BLaER1 treated with 17β-estradiol and CSF1 and Interleukin-3, amounts not matched to agents 10 nM and 100 nM (cell line): ENCODE data around the gene DHRS11.
A peak's percentile ranks its signal among the peaks of the same experiment; 100 is the strongest.

Experiments
- H3K27ac ChIP-seq, 11 experiments: shearing (Covaris generic); formaldehyde crosslinking; 2 replicates each; pipeline ENCODE4 v1.8.1; 2022
- H3K27me3 ChIP-seq, 11 experiments: shearing (Covaris generic); formaldehyde crosslinking; 2 replicates each; pipeline ENCODE4 v1.8.1; 2022
- H3K36me3 ChIP-seq, 11 experiments: shearing (Covaris generic); formaldehyde crosslinking; 2 replicates each; pipeline ENCODE4 v1.8.1; 2022
- H3K4me1 ChIP-seq, 10 experiments: shearing (Covaris generic); formaldehyde crosslinking; 2 replicates each; pipeline ENCODE4 v1.8.1; 2022
- H3K4me2 ChIP-seq, 11 experiments: shearing (Covaris generic); formaldehyde crosslinking; 2 replicates each; pipeline ENCODE4 v1.8.1; 2022
- H3K4me3 ChIP-seq, 10 experiments: shearing (Covaris generic); formaldehyde crosslinking; 2 replicates each; pipeline ENCODE4 v1.8.1; 2022
- H3K9ac ChIP-seq, 11 experiments: shearing (Covaris generic); formaldehyde crosslinking; 2 replicates each; pipeline ENCODE4 v1.8.1; 2022
- H3K9me3 ChIP-seq, 11 experiments: shearing (Covaris generic); formaldehyde crosslinking; replicated peaks in 1 of 11; 2 replicates each; pipeline ENCODE4 v1.8.1; 2022
- H4K20me1 ChIP-seq, 11 experiments: shearing (Covaris generic); formaldehyde crosslinking; 2 replicates each; pipeline ENCODE4 v1.8.1; 2022
- Cebpa-rat ChIP-seq, 11 experiments: shearing (Covaris generic); IDR thresholded peaks; 2 replicates each; pipeline ENCODE4 v1.8.1; 2022

DHRS11 gene

DNA sequence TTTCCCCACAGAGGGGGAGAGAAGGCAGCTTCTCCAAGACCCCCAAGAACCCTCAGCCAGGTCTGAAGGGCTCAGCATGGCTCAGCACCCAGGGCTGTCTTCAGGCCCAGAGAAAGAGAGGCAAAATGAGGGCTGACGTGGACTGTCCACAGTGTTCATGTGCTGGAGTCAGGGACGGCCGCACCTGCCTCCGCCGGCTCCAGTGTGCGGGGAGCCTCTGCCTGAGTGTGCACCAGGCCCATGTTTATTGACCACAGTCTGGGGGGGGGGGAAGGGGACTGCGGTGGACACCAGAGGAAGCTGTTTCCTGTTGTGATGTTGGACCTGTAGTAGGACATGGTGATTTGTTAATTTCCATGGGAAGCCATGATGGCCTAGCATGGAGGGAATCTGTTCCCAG lies 16.6 kb downstream of the DHRS11 start:
- H3K9me3 ChIP-seq, result no peaks in the 10 kb centered on the region
- peak overlapping the region in 4 of 11 experiments; percentile 4 to 37 (median 20); a peak in 4 of 22 replicates for H3K9ac ChIP-seq
- no peak for TF ChIP-seq Cebpa-rat (IDR thresholded peaks at IDR 0.05)
- peak overlapping the region in 10 of 11 experiments; percentile 24 to 68 (median 46); a peak in 13 of 22 replicates for H3K4me2 ChIP-seq
- H4K20me1 ChIP-seq, result peaks cover 0 to 99% (median 94%) of the 10 kb centered on the region in 11 experiments; a peak in 19 of 22 replicates
- peaks cover 0 to 78% (median 34%) of the 10 kb centered on the region in 11 experiments; a peak in 18 of 22 replicates for H3K36me3 ChIP-seq
- H3K27me3 ChIP-seq, result no peaks in the 10 kb centered on the region
- no peak overlapping the region for H3K4me3 ChIP-seq
- H3K4me1 ChIP-seq, result peaks cover 22 to 62% (median 51%) of the 10 kb centered on the region in 10 experiments
- peak overlapping the region in 3 of 11 experiments; percentile 31 to 50 (median 49); a peak in 5 of 22 replicates for H3K27ac ChIP-seq

DNA sequence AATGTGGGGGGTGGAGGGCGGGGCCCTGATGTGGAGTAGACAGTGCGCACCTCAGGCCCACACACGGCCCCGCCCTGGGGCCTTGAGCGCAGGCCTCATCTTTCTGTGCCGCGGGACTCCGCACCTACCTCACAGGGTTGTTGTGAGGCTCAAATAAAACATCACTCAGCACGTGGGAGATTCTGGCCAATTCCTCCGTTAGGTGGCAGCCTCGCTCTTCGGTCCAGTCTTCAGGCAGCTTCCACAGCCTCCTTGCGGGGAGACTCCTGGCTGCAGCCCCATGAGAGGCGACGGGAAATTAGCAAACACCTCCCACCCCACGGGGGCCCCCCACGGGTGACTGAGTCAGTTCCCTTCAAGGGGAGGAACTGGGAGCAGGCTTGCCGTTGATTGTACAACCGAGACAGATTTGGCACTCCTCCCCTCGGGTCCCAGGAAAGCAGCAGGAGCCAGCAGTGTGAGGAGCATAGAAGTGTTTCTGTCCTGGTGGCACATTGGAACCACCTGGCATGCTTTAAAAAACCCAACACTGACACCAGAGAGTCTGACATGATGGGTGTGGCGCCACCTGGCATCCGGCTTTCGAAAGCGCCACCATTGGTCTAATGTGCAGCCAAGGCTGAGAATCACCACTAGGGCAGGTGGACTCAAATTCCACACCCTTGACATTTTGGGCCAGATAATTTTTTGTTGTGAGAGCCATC lies 17.3 kb downstream of the DHRS11 start:
- H4K20me1 ChIP-seq, result peaks cover 0 to 99% (median 89%) of the 10 kb centered on the region in 11 experiments; a peak in 19 of 22 replicates
- H3K27ac ChIP-seq, result peak overlapping the region in 6 of 11 experiments; percentile 1 to 50 (median 18); a peak in 8 of 22 replicates
- H3K4me2 ChIP-seq, result peak overlapping the region; percentile 24 to 68 (median 45); a peak in 19 of 22 replicates
- H3K4me3 ChIP-seq, result no peak overlapping the region
- no peak for TF ChIP-seq Cebpa-rat (IDR thresholded peaks at IDR 0.05)
- peak overlapping the region in 6 of 11 experiments; percentile 4 to 37 (median 24); a peak in 6 of 22 replicates for H3K9ac ChIP-seq
- no peaks in the 10 kb centered on the region for H3K27me3 ChIP-seq
- peaks cover 15 to 55% (median 44%) of the 10 kb centered on the region in 10 experiments for H3K4me1 ChIP-seq
- no peaks in the 10 kb centered on the region for H3K9me3 ChIP-seq
- H3K36me3 ChIP-seq, result peaks cover 0 to 74% (median 34%) of the 10 kb centered on the region in 11 experiments; a peak in 18 of 22 replicates

DNA sequence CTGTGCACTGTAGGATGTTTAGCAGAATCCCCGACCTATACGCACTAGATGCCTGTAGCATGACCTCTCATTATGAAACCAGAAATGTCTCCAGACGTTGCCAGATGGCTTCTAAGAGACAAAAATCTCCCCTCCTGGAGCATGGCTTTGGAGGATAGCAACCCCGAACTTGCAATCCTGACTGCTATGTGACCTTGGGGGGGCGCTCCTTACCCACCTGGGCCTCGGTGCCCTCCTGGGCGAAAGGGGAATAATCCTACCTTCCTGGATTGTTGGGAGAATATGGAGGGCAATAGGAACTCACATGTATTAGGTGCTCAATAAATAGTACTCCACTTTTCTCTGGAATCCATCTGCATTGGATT lies 17.8 kb downstream of the DHRS11 start:
- no peak for TF ChIP-seq Cebpa-rat (IDR thresholded peaks at IDR 0.05)
- no peaks in the 10 kb centered on the region for H3K9me3 ChIP-seq
- peaks cover 10 to 50% (median 39%) of the 10 kb centered on the region in 10 experiments; a peak in 19 of 20 replicates for H3K4me1 ChIP-seq
- H3K27ac ChIP-seq, result peak overlapping the region in 2 of 11 experiments; percentile 2 to 50; a peak in 1 of 22 replicates
- H3K4me2 ChIP-seq, result peak overlapping the region in 9 of 11 experiments; percentile 24 to 68 (median 45); a peak in 7 of 22 replicates
- H3K27me3 ChIP-seq, result no peaks in the 10 kb centered on the region
- no peak overlapping the region for H3K4me3 ChIP-seq
- peaks cover 0 to 99% (median 89%) of the 10 kb centered on the region in 11 experiments; a peak in 18 of 22 replicates for H4K20me1 ChIP-seq
- H3K36me3 ChIP-seq, result peaks cover 0 to 69% (median 34%) of the 10 kb centered on the region in 11 experiments; a peak in 18 of 22 replicates
- H3K9ac ChIP-seq, result 0 out of 22 replicates have a peak overlapping the region, but pooled peaks of 1 of the 11 experiments have one; percentile 37

DNA sequence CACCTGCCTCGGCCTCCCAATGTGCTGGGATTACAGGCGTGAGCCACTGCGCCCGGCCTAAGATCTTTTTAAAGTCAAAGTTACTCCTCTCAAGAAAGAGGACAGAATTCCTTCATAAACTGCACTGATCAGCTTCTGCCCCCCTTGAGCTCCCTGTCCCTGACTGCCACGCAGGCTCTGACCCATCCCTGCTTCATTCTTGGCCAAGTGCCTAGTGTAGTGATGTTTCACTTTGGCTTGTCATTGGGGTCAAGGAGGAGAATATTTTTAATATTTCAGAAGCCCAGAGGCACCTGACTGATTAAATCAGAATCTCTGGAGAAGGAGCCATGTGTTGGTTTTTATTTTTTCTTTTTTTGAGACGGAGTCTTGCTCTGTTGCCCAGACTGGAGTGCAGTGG lies 18.8 kb downstream of the DHRS11 start:
- no peak overlapping the region for H3K27ac ChIP-seq
- no peaks in the 10 kb centered on the region for H3K27me3 ChIP-seq
- peaks cover 0 to 61% (median 29%) of the 10 kb centered on the region in 11 experiments; a peak in 17 of 22 replicates for H3K36me3 ChIP-seq
- peaks cover 0 to 98% (median 80%) of the 10 kb centered on the region in 11 experiments; a peak in 18 of 22 replicates for H4K20me1 ChIP-seq
- no peak overlapping the region for H3K4me2 ChIP-seq
- TF ChIP-seq Cebpa-rat (IDR thresholded peaks at IDR 0.05), result no peak
- H3K9ac ChIP-seq, result no peak overlapping the region
- H3K9me3 ChIP-seq, result no peaks in the 10 kb centered on the region
- H3K4me3 ChIP-seq, result no peak overlapping the region
- H3K4me1 ChIP-seq, result peaks cover 10 to 40% (median 30%) of the 10 kb centered on the region in 10 experiments; a peak in 17 of 20 replicates

DNA sequence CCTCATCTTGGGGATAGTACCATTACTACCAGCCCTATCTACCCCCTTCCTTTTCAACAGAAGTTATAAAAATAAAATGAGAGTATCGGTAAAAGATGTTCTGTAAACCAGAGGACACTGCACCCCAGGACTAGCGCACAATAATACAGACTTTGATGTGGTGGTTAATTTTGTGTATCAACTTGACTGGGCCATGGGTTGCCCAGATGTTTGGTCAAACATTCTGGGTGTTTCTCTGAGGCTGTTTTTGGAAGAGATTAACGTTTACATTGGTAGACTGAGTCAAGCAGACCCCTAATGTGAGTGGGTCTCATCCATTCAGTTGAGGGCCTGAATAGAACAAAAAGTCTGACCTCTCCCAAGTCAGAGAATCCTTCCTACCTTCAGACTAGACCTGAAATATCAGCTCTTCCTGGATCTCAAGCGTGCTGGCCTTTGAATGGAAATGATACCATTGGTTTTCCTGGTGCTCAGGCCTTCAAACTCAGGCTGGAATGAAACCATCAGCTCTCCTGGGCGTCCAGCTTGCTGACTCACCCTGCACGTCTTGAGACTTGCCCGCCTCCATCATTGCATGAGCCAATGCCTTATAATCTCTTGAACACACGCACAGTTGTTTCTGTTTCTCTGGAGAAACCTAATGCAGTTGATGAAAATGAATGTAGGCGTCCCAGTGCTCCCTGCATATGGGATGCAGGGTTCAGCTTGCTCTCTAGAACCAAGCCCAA lies 19.8 kb downstream of the DHRS11 start:
- Histone ChIP-seq H3K4me3 (no peak overlapping the region), H3K9me3 (no peaks in the 10 kb centered on the region), H3K27me3 (no peaks in the 10 kb centered on the region), H4K20me1 (peaks cover 0 to 95% (median 74%) of the 10 kb centered on the region in 11 experiments; a peak in 18 of 22 replicates), H3K36me3 (peaks cover 0 to 53% (median 26%) of the 10 kb centered on the region in 11 experiments; a peak in 17 of 22 replicates), H3K4me2 (no peak overlapping the region), H3K4me1 (peaks cover 18 to 38% (median 29%) of the 10 kb centered on the region in 10 experiments; a peak in 19 of 20 replicates), H3K27ac (no peak overlapping the region), H3K9ac (no peak overlapping the region)
- no peak for TF ChIP-seq Cebpa-rat (IDR thresholded peaks at IDR 0.05)

DNA sequence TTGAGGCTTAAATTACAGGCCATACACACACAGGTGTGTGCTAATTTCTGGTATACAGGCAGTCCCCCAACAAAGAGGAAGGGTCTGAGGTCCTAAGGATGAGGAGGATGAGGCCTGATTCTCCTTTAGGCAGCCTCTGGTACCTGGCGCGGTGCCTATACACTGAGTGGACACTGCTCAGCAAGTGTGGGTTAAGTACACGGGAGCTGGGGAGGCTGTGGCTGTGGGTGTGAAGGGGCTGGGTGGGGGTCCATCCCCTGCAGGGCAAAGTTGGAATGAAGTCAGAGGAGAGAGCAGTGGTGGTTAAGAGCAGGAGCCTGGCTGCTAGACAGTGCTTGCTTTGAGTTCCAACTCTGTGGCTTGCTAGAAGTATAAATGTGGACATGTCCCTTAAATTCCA lies 20.6 kb downstream of the DHRS11 start:
- no peak overlapping the region for H3K9ac ChIP-seq
- peaks cover 0 to 47% (median 25%) of the 10 kb centered on the region in 11 experiments; a peak in 17 of 22 replicates for H3K36me3 ChIP-seq
- peaks cover 0 to 92% (median 67%) of the 10 kb centered on the region in 11 experiments; a peak in 18 of 22 replicates for H4K20me1 ChIP-seq
- no peaks in the 10 kb centered on the region for H3K9me3 ChIP-seq
- H3K4me2 ChIP-seq, result no peak overlapping the region
- H3K27me3 ChIP-seq, result no peaks in the 10 kb centered on the region
- H3K27ac ChIP-seq, result no peak overlapping the region
- H3K4me3 ChIP-seq, result no peak overlapping the region
- TF ChIP-seq Cebpa-rat (IDR thresholded peaks at IDR 0.05), result no peak
- H3K4me1 ChIP-seq, result peaks cover 18 to 32% (median 27%) of the 10 kb centered on the region in 10 experiments; a peak in 19 of 20 replicates

DNA sequence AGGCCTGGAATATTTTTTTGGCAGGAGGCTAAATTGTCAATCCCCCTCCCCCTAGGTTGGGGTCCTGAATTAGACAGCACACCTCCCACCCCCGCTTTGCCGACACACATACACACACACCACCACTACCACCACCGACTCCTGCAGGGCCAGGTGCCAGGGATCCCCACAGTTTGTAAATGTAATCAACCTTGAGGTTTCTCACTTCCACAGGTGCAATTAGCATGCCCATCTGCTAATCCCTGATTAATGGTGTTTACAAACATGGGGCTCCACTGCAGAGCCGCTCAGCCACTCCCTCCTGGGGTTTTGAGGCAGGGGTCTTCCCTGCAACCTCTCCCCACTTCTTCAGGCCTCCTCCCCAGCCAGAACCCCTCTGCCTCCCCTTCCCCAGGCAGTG lies 21.5 kb downstream of the DHRS11 start:
- TF ChIP-seq Cebpa-rat (IDR thresholded peaks at IDR 0.05), result no peak
- Histone ChIP-seq H3K27me3 (no peaks in the 10 kb centered on the region), H3K4me3 (no peak overlapping the region), H4K20me1 (peaks cover 0 to 83% (median 59%) of the 10 kb centered on the region in 11 experiments; a peak in 18 of 22 replicates), H3K4me2 (no peak overlapping the region), H3K36me3 (peaks cover 0 to 39% (median 17%) of the 10 kb centered on the region in 11 experiments; a peak in 15 of 22 replicates), H3K27ac (no peak overlapping the region), H3K9ac (no peak overlapping the region), H3K9me3 (no peaks in the 10 kb centered on the region), H3K4me1 (peaks cover 18 to 27% (median 22%) of the 10 kb centered on the region in 10 experiments; a peak in 19 of 20 replicates)

DNA sequence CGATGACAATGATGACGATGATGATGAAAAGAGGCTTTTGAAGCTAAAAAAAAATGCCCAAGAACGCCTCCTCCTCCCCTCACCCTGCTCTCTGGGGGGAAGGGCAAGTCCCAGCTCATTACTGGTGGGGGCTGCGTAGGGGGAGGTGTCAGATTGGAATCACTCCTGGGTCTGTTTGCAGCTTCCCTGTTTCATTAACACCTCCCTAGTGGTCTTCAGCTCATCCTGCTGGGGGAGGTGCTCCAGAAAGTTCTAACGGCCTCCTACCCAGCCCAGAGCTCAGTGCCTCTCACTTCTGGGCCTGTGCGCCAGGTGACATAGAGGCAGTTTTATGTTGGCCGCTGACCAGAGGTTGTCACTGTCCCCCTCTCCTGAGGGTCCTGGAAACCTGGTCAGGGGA lies 22.4 kb downstream of the DHRS11 start:
- Histone ChIP-seq H3K9ac (no peak overlapping the region), H3K4me2 (no peak overlapping the region), H4K20me1 (peaks cover 0 to 75% (median 54%) of the 10 kb centered on the region in 11 experiments; a peak in 18 of 22 replicates), H3K27ac (no peak overlapping the region), H3K27me3 (no peaks in the 10 kb centered on the region), H3K36me3 (peaks cover 0 to 30% (median 15%) of the 10 kb centered on the region in 11 experiments; a peak in 14 of 22 replicates), H3K4me1 (peaks cover 9 to 18% (median 13%) of the 10 kb centered on the region in 10 experiments; a peak in 19 of 20 replicates), H3K9me3 (no peaks in the 10 kb centered on the region), H3K4me3 (no peak overlapping the region)
- no peak for TF ChIP-seq Cebpa-rat (IDR thresholded peaks at IDR 0.05)
